ENCODE results near the gene NIPSNAP2.

The NIPSNAP2 gene

DNA sequence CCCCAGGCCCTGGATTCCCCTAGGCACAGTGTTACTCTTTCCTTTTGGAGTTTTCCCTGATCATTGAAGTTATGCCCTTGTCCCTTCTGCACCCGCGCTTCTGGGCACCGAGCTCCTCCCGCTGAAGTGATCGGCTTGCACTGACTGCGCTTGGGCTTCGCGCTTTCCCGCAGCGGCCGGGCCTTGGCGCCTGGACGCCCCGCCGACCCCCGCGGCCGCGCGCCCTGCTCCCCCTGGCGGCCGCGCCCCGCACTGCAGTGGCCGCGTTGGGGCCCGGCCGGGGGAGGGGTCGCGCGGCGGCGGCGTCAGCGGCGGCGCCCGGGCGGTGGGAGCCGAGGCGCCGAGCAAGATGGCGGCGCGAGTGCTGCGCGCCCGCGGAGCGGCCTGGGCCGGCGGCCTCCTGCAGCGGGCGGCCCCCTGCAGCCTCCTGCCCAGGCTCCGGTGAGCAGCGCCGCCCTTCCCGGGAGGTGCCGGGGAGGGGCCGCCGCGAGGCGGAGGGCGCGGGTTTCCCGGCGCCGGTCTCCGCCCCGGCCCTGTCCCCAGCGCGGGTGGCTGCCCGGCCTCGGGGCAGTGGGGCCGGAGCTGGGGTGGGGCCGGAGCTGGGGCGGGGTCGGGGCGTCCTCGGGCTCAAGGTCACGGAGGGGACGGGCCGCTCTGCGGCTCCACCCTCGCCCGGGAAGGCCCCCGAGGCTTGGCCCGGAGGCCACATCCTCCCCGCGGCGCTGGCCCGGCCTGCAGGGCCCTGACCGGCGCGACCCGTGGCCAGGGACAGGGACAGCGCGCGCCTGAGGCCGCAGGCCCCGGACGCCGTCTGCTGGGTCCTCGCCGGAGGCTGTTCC, at the start of gene NIPSNAP2:
Gene NIPSNAP2 (plus strand): TSS at position 325 of the 839 bp plus-strand sequence. CDS start 25 bp downstream, at position 350.
- TF ChIP-seq, protein P1, sequence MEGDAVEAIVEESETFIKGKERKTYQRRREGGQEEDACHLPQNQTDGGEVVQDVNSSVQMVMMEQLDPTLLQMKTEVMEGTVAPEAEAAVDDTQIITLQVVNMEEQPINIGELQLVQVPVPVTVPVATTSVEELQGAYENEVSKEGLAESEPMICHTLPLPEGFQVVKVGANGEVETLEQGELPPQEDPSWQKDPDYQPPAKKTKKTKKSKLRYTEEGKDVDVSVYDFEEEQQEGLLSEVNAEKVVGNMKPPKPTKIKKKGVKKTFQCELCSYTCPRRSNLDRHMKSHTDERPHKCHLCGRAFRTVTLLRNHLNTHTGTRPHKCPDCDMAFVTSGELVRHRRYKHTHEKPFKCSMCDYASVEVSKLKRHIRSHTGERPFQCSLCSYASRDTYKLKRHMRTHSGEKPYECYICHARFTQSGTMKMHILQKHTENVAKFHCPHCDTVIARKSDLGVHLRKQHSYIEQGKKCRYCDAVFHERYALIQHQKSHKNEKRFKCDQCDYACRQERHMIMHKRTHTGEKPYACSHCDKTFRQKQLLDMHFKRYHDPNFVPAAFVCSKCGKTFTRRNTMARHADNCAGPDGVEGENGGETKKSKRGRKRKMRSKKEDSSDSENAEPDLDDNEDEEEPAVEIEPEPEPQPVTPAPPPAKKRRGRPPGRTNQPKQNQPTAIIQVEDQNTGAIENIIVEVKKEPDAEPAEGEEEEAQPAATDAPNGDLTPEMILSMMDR (conservative IDR thresholded peaks at IDR 0.05): peak; percentile 99
- TF ChIP-seq ZFX (IDR thresholded peaks at IDR 0.05): peak; percentile 98
- H3K27ac ChIP-seq: peak within 1 kb of the TSS; percentile 83

DNA sequence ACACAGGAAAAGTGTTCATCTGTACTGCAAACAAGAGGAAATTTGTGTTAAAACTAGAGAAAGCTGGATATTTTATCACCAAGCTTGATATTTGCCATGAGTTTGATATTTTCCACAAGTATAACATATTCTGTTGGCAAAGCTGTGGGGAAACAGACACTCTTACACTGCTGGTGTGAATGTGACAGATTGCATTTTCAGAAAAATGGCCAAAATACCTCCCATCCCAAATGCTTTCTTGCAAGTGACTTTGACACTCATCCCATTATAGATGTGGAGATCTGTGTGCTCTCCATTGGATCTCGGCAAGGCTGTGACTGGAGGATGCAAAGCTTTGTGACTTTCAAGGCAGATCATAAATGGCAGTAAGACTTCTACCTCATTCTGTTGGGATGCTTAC, 46.6 kb upstream of the NIPSNAP2 start:
- TF ChIP-seq, protein P1 (conservative IDR thresholded peaks at IDR 0.05): no peak
- no peak for TF ChIP-seq ZFX (IDR thresholded peaks at IDR 0.05)
- H3K27ac ChIP-seq: no peak overlapping the region

DNA sequence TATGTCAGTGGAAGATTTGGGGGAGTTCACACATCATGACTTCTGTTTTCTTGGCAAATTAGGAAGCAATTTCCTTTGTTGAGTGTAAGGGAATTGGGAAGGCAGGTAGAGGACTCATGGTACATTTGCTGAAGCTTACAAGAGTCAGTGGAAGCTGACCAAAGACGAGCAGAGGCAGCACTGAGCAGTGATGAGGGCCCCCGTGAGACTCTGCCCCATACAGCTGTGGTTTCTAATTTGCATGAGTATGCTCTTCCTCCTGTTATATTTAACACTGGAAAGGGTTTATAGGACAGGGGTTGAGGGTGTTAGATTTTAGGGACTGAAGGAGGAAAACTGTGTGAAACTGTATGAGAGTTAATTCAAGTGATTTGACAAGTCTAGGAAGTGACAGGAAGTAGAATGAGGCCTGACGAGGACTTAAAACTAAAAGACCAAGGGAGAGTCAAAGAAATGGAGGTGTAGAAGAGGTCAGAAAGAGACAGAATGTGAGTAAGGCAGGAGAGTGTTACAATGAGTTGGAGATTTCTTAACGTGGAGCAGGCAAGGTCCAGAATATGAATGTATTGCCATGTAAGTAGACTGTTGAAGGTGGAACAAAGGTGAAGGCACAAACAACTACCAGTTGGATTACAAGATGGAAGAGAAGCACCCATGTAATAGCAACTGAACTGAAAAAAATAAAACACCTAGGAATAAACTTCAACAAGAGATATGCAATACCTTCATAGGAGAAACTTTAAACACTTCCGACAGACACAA, 36.2 kb upstream of the NIPSNAP2 start:
- H3K27ac ChIP-seq: no peak overlapping the region
- TF ChIP-seq, protein P1 (conservative IDR thresholded peaks at IDR 0.05): no peak
- no peak for TF ChIP-seq ZFX (IDR thresholded peaks at IDR 0.05)

DNA sequence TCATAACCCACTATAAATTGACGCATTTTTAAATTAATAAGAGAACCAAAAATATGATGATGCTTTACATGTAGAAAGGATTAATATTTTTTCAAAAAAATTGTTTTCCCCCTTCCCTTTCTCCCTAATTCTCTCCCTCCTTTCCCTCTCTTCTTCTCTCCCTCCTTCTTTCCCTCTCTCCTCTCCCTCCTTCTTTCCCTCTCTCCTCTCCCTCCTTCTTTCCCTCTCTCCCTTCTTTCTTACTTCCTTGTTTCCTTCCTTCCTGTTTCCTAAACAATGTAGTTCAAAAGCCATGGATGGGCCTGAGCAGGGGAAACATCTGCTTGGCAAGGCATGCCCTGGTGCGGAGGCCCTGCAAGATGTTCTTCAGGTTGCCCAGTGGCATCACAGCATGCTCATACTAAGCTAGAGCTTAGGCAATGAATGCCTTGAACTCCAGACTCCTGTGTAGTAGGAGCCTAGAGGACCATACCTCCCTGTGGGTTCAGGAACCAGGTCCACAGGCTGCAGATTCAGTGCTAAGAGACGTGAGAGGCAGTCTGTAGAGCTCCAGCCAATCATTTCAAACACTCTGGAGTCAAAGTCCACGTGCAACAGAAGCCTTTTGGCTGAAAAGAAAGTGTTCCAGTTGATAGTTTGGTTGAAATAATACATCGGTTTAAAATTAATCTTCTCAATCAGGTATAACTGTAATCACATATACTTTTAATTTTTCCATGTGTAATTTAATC, 32.8 kb upstream of the NIPSNAP2 start:
- TF ChIP-seq, protein P1 (conservative IDR thresholded peaks at IDR 0.05): no peak
- no peak overlapping the region for H3K27ac ChIP-seq

DNA sequence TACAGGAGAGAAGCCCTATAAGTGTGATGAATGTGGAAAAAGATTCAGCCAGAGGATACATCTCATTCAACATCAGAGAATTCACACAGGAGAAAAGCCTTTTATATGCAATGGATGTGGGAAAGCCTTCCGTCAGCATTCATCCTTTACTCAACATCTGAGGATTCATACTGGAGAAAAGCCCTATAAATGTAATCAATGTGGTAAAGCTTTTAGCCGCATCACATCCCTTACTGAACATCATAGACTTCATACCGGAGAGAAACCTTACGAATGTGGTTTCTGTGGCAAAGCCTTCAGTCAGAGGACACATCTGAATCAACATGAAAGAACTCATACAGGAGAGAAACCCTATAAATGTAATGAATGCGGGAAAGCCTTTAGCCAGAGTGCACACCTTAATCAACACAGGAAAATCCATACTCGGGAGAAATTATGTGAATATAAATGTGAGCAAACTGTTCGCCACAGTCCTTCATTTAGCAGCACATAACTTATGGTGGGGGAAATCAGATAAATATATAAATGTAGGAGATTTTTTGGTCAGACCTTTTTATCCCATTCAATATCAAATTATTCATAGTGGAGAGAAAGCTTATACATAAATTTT, 24.8 kb upstream of the NIPSNAP2 start:
- no peak overlapping the region for H3K27ac ChIP-seq
- TF ChIP-seq, protein P1 (conservative IDR thresholded peaks at IDR 0.05): no peak
- TF ChIP-seq ZFX (IDR thresholded peaks at IDR 0.05): no peak

DNA sequence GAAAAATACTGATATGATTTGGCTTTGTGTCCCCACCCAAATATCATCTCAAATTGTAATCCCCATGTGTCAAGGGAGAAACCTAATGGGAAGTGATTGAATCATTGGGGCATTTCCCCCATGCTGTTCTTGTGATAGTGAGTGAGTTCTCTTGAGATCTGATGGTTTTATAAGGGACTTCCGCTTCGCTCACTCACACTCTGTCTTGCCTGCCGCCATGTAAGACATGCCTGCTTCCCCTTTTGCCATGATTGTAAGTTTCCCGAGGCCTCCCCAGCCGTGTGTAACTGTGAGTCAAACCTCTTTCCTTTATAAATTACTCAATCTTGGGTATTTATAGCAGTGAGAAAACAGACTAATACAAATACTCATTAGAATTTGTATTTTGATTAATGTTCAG, 17.8 kb upstream of the NIPSNAP2 start:
- no peak overlapping the region for H3K27ac ChIP-seq
- TF ChIP-seq, protein P1 (conservative IDR thresholded peaks at IDR 0.05): no peak
- TF ChIP-seq ZFX (IDR thresholded peaks at IDR 0.05): no peak

All from C4-2B (cell line).